HEK293 (cell line): Measurements from ENCODE around the gene FERMT3.

Source experiments
- CTCF ChIA-PET: fragments of 350-600 bp; formaldehyde crosslinking; extraction: SDS; loops from one replicate; lab custom pipeline; 2021; ENCODE audit warnings: antibody characterized with exemption; lab: Yijun Ruan, JAX
- POLR2A ChIA-PET: fragments of 300-600 bp; formaldehyde crosslinking; extraction: SDS; loops from one replicate; lab custom pipeline; 2020; ENCODE audit warnings: antibody characterized with exemption, inconsistent platforms; lab: Yijun Ruan, JAX
- H3K27ac ChIP-seq: fragments of 200-500 bp; sonication (Bioruptor generic); 2 replicates; pipeline ENCODE4 v1.5.1; 2014; ENCODE audit warnings: low read depth, low read length, control low read depth, inconsistent platforms; ENCODE audit errors: extremely low read depth
- H3K36me3 ChIP-seq, 2 experiments: fragments of 200-500 bp in 1 of 2; sonication (Bioruptor generic) in 1 of 2; 1 replicate in 1 of 2; 2 replicates in 1 of 2; pipeline ENCODE4 v1.5.1; 2014 to 2017; ENCODE audit warnings: inconsistent platforms in 2 of 2, low read length in 2 of 2; ENCODE audit not compliant: control insufficient read depth in 2 of 2, insufficient read depth in 1 of 2
- H3K4me1 ChIP-seq: fragments of 200-500 bp; sonication (Bioruptor generic); 2 replicates; pipeline ENCODE4 v1.5.1; 2014; ENCODE audit warnings: mild to moderate bottlenecking, low read length, inconsistent platforms; ENCODE audit not compliant: control insufficient read depth, insufficient read depth
- H3K4me3 ChIP-seq: 2 replicates; pipeline ENCODE4 v1.5.1; 2011; ENCODE audit warnings: low read depth, mild to moderate bottlenecking, control low read depth, low read length, moderate library complexity
- H3K9me3 ChIP-seq: fragments of 200-500 bp; sonication (Bioruptor generic); 2 replicates; pipeline ENCODE4 v1.5.1; 2014; ENCODE audit warnings: low read depth, low read length, inconsistent platforms; ENCODE audit not compliant: control insufficient read depth, insufficient read depth
- EGR2 ChIP-seq: fragments of 450-650 bp; formaldehyde crosslinking; IDR thresholded peaks from 2 replicates; pipeline ENCODE4 v1.5.1; 2016; ENCODE audit warnings: low read depth, missing biosample characterization, missing genetic modification characterization
- HOXA7 ChIP-seq: sonication (generic); formaldehyde crosslinking; IDR thresholded peaks from 2 replicates; pipeline ENCODE4 v1.8.1; 2022; ENCODE audit warnings: missing genetic modification reagents, borderline replicate concordance
- KLF10 ChIP-seq: fragments of 450-650 bp; IDR thresholded peaks from 2 replicates; pipeline ENCODE4 v1.5.1; 2018; ENCODE audit warnings: missing biosample characterization, mild to moderate bottlenecking, missing genetic modification characterization
- KLF9 ChIP-seq: fragments of 450-650 bp; formaldehyde crosslinking; IDR thresholded peaks from 2 replicates; pipeline ENCODE4 v1.5.1; 2016; ENCODE audit warnings: missing biosample characterization, missing genetic modification characterization, low read depth
- OSR2 ChIP-seq: fragments of 450-650 bp; formaldehyde crosslinking; IDR thresholded peaks from 2 replicates; pipeline ENCODE4 v1.5.1; 2016; ENCODE audit warnings: missing biosample characterization, missing genetic modification characterization
- SCRT2 ChIP-seq: fragments of 450-650 bp; formaldehyde crosslinking; IDR thresholded peaks from 2 replicates; pipeline ENCODE4 v1.5.1; 2016; ENCODE audit warnings: missing biosample characterization, missing genetic modification characterization
- SP3 ChIP-seq: fragments of 450-650 bp; formaldehyde crosslinking; IDR thresholded peaks from 2 replicates; pipeline ENCODE4 v1.5.1; 2016; ENCODE audit warnings: missing biosample characterization, missing genetic modification characterization
- WT1 ChIP-seq: fragments of 450-650 bp; formaldehyde crosslinking; IDR thresholded peaks from 2 replicates; pipeline ENCODE4 v1.5.1; 2016; ENCODE audit warnings: missing biosample characterization, missing genetic modification characterization
- ZBTB20 ChIP-seq: fragments of 450-650 bp; formaldehyde crosslinking; IDR thresholded peaks from 2 replicates; pipeline ENCODE4 v1.5.1; 2016; ENCODE audit warnings: missing biosample characterization, missing genetic modification characterization
- ZIC2 ChIP-seq: fragments of 450-650 bp; formaldehyde crosslinking; IDR thresholded peaks from 2 replicates; pipeline ENCODE4 v1.5.1; 2016; ENCODE audit warnings: missing biosample characterization, missing genetic modification characterization
- ZNF112 ChIP-seq: fragments of 450-650 bp; formaldehyde crosslinking; IDR thresholded peaks from 2 replicates; pipeline ENCODE4 v1.5.0; 2017; ENCODE audit warnings: missing biosample characterization, missing genetic modification characterization
- ZNF202 ChIP-seq: fragments of 450-650 bp; formaldehyde crosslinking; IDR thresholded peaks from 2 replicates; pipeline ENCODE4 v1.5.1; 2016; ENCODE audit warnings: missing biosample characterization, missing genetic modification characterization, borderline replicate concordance
- ZNF211 ChIP-seq: fragments of 450-650 bp; formaldehyde crosslinking; IDR thresholded peaks from 2 replicates; pipeline ENCODE4 v1.5.1; 2016; ENCODE audit warnings: low read depth, missing biosample characterization, missing genetic modification characterization
- ZNF221 ChIP-seq: fragments of 450-650 bp; formaldehyde crosslinking; IDR thresholded peaks from 2 replicates; pipeline ENCODE4 v1.5.1; 2017; ENCODE audit warnings: missing biosample characterization, missing genetic modification characterization, borderline replicate concordance
- ZNF341 ChIP-seq: fragments of 450-650 bp; formaldehyde crosslinking; IDR thresholded peaks from 2 replicates; pipeline ENCODE4; 2016; ENCODE audit warnings: low read depth, missing biosample characterization, missing genetic modification characterization
- ZNF423 ChIP-seq: fragments of 450-650 bp; formaldehyde crosslinking; IDR thresholded peaks from 2 replicates; pipeline ENCODE4 v1.5.1; 2016; ENCODE audit warnings: missing biosample characterization, missing genetic modification characterization
- ZNF558 ChIP-seq: fragments of 450-650 bp; formaldehyde crosslinking; IDR thresholded peaks from 2 replicates; pipeline ENCODE4 v1.5.1; 2016; ENCODE audit warnings: missing biosample characterization, missing genetic modification characterization
- ZNF560 ChIP-seq: fragments of 450-650 bp; formaldehyde crosslinking; IDR thresholded peaks from 2 replicates; pipeline ENCODE4 v1.5.1; 2017; ENCODE audit warnings: missing biosample characterization, missing genetic modification characterization, borderline replicate concordance
- ZNF660 ChIP-seq: fragments of 450-650 bp; IDR thresholded peaks from 2 replicates; pipeline ENCODE4 v1.5.1; 2018; ENCODE audit warnings: missing biosample characterization, mild to moderate bottlenecking, missing genetic modification characterization
- TF ChIP-seq, protein P1 (sequence below): fragments of 450-650 bp; formaldehyde crosslinking; IDR thresholded peaks from 2 replicates; pipeline ENCODE4 v1.5.1; 2016; ENCODE audit warnings: missing biosample characterization, missing genetic modification characterization
- TF ChIP-seq, protein P2 (sequence below): fragments of 450-650 bp; formaldehyde crosslinking; IDR thresholded peaks from 2 replicates; pipeline ENCODE4 v1.5.1; 2016; ENCODE audit warnings: missing biosample characterization, missing genetic modification characterization, low read depth
- TF ChIP-seq, protein P3 (sequence below): fragments of 450-650 bp; formaldehyde crosslinking; IDR thresholded peaks from 2 replicates; pipeline ENCODE4 v1.5.1; 2016; ENCODE audit warnings: missing biosample characterization, missing genetic modification characterization
- TF ChIP-seq, protein P4 (sequence below): IDR thresholded peaks from 2 replicates; pipeline ENCODE4 v1.6.1; 2011; ENCODE audit warnings: mild to moderate bottlenecking, low read depth, low read length, borderline replicate concordance
- TF ChIP-seq, protein P5 (sequence below): fragments of 450-650 bp; formaldehyde crosslinking; IDR thresholded peaks from 2 replicates; pipeline ENCODE4 v1.5.1; 2016; ENCODE audit warnings: missing biosample characterization, missing genetic modification characterization

Gene FERMT3

DNA sequence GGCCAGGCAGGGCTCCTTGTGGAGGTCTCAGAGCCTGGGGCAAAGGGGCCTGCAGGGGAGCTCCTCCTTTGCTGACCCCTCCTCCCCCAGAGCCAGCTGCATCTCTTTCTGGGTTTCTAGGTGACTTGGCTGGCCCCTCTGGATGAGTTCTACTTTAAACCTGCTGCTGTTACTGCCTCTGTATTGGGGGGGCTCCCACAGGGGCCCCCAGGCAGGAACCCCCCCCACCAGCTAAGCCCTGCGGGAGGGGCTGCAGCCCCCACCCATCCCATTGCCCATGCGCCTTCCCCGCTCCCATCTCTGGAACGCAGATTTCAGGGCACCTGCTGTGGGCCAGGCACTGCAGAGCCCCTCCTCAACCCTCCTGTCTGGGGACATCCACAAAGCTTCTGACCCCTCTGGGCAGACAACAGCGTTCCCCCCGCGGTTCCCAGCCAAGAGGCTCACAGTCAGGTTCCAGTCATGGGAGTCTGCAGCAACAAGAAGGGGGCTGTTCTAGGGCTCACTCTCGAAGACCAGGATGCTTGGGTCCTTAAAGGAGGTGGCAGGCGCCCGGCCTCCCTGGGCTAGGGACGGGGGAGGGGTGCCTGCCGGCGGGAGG lies 44.0 kb downstream of the FERMT3 start (continued):
- TF ChIP-seq, protein P1, sequence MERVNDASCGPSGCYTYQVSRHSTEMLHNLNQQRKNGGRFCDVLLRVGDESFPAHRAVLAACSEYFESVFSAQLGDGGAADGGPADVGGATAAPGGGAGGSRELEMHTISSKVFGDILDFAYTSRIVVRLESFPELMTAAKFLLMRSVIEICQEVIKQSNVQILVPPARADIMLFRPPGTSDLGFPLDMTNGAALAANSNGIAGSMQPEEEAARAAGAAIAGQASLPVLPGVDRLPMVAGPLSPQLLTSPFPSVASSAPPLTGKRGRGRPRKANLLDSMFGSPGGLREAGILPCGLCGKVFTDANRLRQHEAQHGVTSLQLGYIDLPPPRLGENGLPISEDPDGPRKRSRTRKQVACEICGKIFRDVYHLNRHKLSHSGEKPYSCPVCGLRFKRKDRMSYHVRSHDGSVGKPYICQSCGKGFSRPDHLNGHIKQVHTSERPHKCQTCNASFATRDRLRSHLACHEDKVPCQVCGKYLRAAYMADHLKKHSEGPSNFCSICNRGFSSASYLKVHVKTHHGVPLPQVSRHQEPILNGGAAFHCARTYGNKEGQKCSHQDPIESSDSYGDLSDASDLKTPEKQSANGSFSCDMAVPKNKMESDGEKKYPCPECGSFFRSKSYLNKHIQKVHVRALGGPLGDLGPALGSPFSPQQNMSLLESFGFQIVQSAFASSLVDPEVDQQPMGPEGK (tag by site-specific recombination), result peak; percentile 59
- TF ChIP-seq SP3 (tag by site-specific recombination) (no peak), ZIC2 (tag by site-specific recombination) (peak; percentile 77), ZBTB20 (tag by site-specific recombination) (peak; percentile 69)
- TF ChIP-seq, all 188 proteins: peak for 6

DNA sequence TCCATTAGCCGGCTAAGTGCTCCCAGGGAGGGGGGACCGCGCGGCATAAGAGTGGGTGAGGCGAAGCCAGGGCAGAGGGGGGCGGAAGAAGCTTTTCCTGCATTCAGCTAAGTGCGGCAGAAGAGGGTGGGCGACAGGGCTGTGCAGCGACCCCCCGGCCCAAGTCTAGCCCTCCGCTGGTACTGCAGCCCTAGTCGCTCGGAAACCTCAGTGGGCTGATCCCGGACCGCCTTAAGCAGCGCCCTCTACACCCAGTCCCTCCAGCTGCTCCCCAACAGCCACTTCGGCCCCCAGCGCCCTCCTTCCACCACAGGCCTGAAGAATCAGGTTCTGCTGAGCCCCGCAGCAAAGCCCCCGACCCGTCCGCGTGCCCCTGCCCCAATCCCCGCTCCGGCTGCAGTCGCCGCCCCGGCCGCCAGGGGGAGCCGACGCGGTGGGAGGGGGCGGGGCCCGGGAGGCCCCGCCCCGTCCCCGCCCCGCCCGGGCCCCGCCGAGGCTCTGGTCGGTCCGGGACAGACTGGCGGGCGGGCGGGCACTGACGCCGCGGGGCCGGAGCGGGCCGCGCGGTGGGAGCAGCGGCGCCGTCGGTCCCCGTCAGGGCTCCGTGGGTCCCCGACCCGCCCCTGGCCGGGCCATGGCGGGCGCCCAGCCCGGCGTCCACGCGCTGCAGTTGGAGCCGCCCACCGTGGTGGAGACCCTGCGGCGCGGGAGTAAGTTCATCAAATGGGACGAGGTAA lies 44.7 kb downstream of the FERMT3 start, which contains the start of gene PLCB3:
Gene PLCB3 (plus strand): TSS at position 515 of the 737 bp plus-strand sequence. CDS start 120 bp downstream, at position 635.
- ChIA-PET CTCF (interaction anchor here (0.6 to 3.6 kb wide), 26 partner anchors 8 to 227 kb away, joined by 3 to 48 read pairs (median 4); partner anchors contain the start of genes BAD, CATSPERZ and FKBP2), POLR2A (interaction anchor here (1.2 to 4.2 kb wide), 5 partner anchors 10 to 67 kb away, joined by 4 to 52 read pairs (median 7); partner anchors contain the start of genes FKBP2, NUDT22 and PRDX5)
- peak within 1 kb of the TSS; percentile 3; the same call in 1 of the 2 replicates for H3K27ac ChIP-seq
- H3K4me1 ChIP-seq, result peaks cover 10% of the 10 kb centered on the region
- peaks cover 0 to 22% of the 10 kb centered on the region in 2 experiments; a peak in 1 of 3 replicates for H3K36me3 ChIP-seq
- H3K4me3 ChIP-seq, result peak within 1 kb of the TSS; percentile 48
- no peaks in the 10 kb centered on the region for H3K9me3 ChIP-seq
- TF ChIP-seq ZNF660 (tag by site-specific recombination), result no peak
- no peak for TF ChIP-seq ZNF560
- TF ChIP-seq, protein P2, sequence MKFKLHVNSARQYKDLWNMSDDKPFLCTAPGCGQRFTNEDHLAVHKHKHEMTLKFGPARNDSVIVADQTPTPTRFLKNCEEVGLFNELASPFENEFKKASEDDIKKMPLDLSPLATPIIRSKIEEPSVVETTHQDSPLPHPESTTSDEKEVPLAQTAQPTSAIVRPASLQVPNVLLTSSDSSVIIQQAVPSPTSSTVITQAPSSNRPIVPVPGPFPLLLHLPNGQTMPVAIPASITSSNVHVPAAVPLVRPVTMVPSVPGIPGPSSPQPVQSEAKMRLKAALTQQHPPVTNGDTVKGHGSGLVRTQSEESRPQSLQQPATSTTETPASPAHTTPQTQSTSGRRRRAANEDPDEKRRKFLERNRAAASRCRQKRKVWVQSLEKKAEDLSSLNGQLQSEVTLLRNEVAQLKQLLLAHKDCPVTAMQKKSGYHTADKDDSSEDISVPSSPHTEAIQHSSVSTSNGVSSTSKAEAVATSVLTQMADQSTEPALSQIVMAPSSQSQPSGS (tag by site-specific recombination), result no peak
- no peak for TF ChIP-seq HOXA7 (CRISPR knock-in tag)
- no peak for TF ChIP-seq ZNF202
- TF ChIP-seq ZNF221 (tag by site-specific recombination), result no peak
- no peak for TF ChIP-seq OSR2 (tag by site-specific recombination)
- TF ChIP-seq ZNF423, result peak; percentile 42; the same call in 1 of the 2 replicates
- TF ChIP-seq KLF9 (tag by site-specific recombination), result peak; percentile 34; the same call in 1 of the 2 replicates
- no peak for TF ChIP-seq ZNF558
- TF ChIP-seq, protein P3, sequence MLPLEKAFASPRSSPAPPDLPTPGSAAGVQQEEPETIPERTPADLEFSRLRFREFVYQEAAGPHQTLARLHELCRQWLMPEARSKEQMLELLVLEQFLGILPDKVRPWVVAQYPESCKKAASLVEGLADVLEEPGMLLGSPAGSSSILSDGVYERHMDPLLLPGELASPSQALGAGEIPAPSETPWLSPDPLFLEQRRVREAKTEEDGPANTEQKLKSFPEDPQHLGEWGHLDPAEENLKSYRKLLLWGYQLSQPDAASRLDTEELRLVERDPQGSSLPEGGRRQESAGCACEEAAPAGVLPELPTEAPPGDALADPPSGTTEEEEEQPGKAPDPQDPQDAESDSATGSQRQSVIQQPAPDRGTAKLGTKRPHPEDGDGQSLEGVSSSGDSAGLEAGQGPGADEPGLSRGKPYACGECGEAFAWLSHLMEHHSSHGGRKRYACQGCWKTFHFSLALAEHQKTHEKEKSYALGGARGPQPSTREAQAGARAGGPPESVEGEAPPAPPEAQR, result no peak
- TF ChIP-seq, protein P4, sequence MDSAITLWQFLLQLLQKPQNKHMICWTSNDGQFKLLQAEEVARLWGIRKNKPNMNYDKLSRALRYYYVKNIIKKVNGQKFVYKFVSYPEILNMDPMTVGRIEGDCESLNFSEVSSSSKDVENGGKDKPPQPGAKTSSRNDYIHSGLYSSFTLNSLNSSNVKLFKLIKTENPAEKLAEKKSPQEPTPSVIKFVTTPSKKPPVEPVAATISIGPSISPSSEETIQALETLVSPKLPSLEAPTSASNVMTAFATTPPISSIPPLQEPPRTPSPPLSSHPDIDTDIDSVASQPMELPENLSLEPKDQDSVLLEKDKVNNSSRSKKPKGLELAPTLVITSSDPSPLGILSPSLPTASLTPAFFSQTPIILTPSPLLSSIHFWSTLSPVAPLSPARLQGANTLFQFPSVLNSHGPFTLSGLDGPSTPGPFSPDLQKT, result no peak
- TF ChIP-seq SCRT2 (tag by site-specific recombination), result no peak
- TF ChIP-seq, protein P5, sequence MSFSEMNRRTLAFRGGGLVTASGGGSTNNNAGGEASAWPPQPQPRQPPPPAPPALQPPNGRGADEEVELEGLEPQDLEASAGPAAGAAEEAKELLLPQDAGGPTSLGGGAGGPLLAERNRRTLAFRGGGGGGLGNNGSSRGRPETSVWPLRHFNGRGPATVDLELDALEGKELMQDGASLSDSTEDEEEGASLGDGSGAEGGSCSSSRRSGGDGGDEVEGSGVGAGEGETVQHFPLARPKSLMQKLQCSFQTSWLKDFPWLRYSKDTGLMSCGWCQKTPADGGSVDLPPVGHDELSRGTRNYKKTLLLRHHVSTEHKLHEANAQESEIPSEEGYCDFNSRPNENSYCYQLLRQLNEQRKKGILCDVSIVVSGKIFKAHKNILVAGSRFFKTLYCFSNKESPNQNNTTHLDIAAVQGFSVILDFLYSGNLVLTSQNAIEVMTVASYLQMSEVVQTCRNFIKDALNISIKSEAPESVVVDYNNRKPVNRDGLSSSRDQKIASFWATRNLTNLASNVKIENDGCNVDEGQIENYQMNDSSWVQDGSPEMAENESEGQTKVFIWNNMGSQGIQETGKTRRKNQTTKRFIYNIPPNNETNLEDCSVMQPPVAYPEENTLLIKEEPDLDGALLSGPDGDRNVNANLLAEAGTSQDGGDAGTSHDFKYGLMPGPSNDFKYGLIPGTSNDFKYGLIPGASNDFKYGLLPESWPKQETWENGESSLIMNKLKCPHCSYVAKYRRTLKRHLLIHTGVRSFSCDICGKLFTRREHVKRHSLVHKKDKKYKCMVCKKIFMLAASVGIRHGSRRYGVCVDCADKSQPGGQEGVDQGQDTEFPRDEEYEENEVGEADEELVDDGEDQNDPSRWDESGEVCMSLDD, result peak; percentile 58; the same call in 1 of the 2 replicates
- TF ChIP-seq ZNF211, result no peak
- TF ChIP-seq ZNF112 (tag by site-specific recombination), result no peak
- peak; percentile 82 for TF ChIP-seq ZNF341 (tag by site-specific recombination)
- TF ChIP-seq WT1 (tag by site-specific recombination), result no peak
- TF ChIP-seq EGR2, result peak; percentile 48
- no peak for TF ChIP-seq KLF10
